SU-DHL-6 (cell line): ENCODE measurements around the gene PRKCZ.

Source experiments
- EZH2phosphoT487 ChIP-seq: fragments of 200-600 bp; sonication (generic), shearing (Covaris generic); conservative IDR thresholded peaks from 2 replicates; pipeline ENCODE4 v1.6.1; 2018; ENCODE audit warnings: mild to moderate bottlenecking, antibody characterized with exemption, low read length, moderate library complexity, mixed read lengths
- TF ChIP-seq, protein P1 (sequence below): fragments of 200-600 bp; sonication (generic); IDR thresholded peaks from one replicate; pipeline ENCODE4 v1.5.1; 2017; ENCODE audit warnings: antibody characterized with exemption, mild to moderate bottlenecking, low read length, moderate library complexity; ENCODE audit not compliant: insufficient read depth, poor library complexity, severe bottlenecking

DNA sequence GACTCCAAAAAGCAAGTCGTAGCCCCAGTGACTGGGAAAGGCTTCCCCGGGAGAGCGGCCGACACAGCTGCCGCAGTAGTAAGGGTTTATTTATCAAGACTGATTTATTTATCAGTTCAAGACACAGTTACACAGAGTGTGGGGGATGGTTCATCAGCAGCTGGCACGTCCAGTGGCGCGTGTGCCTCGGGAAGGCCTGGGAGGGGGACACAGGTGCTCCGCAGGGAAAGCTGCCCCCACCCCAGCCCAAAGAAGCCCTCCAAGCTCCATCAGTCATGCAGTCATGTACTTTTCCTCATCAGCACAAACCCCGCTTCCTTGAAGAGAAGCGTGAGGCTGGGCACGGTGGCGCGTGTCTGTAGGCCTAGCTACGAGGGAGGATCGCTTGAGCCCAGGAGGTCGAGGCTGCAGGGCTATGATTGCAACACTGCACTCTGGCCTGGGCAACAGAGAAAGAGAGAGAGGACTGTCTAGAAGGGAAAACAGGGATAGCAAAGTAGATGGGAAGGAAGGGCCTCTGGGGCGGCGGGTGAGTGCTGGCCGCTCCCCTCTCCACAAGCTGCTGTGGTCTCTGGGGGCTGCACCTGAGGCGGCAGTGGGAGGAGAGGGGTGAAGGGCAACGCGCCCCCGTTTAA, 53.2 kb downstream of the PRKCZ start:
- TF ChIP-seq, protein P1, sequence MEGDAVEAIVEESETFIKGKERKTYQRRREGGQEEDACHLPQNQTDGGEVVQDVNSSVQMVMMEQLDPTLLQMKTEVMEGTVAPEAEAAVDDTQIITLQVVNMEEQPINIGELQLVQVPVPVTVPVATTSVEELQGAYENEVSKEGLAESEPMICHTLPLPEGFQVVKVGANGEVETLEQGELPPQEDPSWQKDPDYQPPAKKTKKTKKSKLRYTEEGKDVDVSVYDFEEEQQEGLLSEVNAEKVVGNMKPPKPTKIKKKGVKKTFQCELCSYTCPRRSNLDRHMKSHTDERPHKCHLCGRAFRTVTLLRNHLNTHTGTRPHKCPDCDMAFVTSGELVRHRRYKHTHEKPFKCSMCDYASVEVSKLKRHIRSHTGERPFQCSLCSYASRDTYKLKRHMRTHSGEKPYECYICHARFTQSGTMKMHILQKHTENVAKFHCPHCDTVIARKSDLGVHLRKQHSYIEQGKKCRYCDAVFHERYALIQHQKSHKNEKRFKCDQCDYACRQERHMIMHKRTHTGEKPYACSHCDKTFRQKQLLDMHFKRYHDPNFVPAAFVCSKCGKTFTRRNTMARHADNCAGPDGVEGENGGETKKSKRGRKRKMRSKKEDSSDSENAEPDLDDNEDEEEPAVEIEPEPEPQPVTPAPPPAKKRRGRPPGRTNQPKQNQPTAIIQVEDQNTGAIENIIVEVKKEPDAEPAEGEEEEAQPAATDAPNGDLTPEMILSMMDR: no peak
- TF ChIP-seq EZH2phosphoT487: no peak
